ACC112 (cell line): Measurements from ENCODE around the gene PSPH.

Source experiments
- H2AFZ ChIP-seq: fragments of 200-600 bp; sonication (generic); one replicate; pipeline ENCODE4 v1.6.0; 2017; ENCODE audit warnings: antibody characterized with exemption, low read length; ENCODE audit not compliant: unreplicated experiment
- H3K27ac ChIP-seq: fragments of 200-600 bp; sonication (generic); 2 replicates; pipeline ENCODE4 v1.5.1; 2014; ENCODE audit warnings: low read depth, mild to moderate bottlenecking, antibody characterized with exemption, low read length, moderate library complexity
- H3K27me3 ChIP-seq: fragments of 200-600 bp; sonication (generic); 2 replicates; pipeline ENCODE4 v1.6.1; 2014; ENCODE audit warnings: mild to moderate bottlenecking, antibody characterized with exemption, low read length, moderate library complexity, mixed read lengths; ENCODE audit not compliant: insufficient read depth
- H3K36me3 ChIP-seq: fragments of 200-600 bp; sonication (generic); 2 replicates; pipeline ENCODE4 v1.6.1; 2016; ENCODE audit warnings: mild to moderate bottlenecking, antibody characterized with exemption, low read length, moderate library complexity, mixed read lengths; ENCODE audit not compliant: insufficient read depth
- H3K4me1 ChIP-seq: fragments of 200-600 bp; sonication (generic); one replicate; pipeline ENCODE4 v1.6.1; 2016; ENCODE audit warnings: low read length, mixed read lengths; ENCODE audit not compliant: insufficient read depth, unreplicated experiment, control insufficient read depth
- H3K4me3 ChIP-seq: fragments of 200-600 bp; sonication (generic); 2 replicates; pipeline ENCODE4 v1.5.1; 2014; ENCODE audit warnings: mild to moderate bottlenecking, low read depth, low read length
- H3K79me2 ChIP-seq: fragments of 200-600 bp; sonication (generic); one replicate; pipeline ENCODE4 v1.6.0; 2016; ENCODE audit warnings: low read length; ENCODE audit not compliant: control insufficient read depth, unreplicated experiment, insufficient read depth

Gene PSPH

GRCh38 chr7:56003749-56004148 is 47.5 kb downstream of the PSPH start:
- no peaks in the 10 kb centered on the region for H3K36me3 ChIP-seq
- H3K27me3 ChIP-seq, result no peaks in the 10 kb centered on the region
- no peak overlapping the region for H3K4me3 ChIP-seq
- no peak overlapping the region for H2AFZ ChIP-seq
- H3K79me2 ChIP-seq, result no peaks in the 10 kb centered on the region
- no peak overlapping the region for H3K27ac ChIP-seq
- peaks cover 6% of the 10 kb centered on the region for H3K4me1 ChIP-seq

- Histone ChIP-seq H3K27me3 (no peaks in the 10 kb centered on the region), H3K4me1 (peaks cover 6% of the 10 kb centered on the region), H3K79me2 (no peaks in the 10 kb centered on the region), H2AFZ (no peak overlapping the region), H3K4me3 (no peak overlapping the region), H3K36me3 (peaks cover 3% of the 10 kb centered on the region; the same call in 1 of the 2 replicates), H3K27ac (no peak overlapping the region)
These were observed 54.3 kb downstream of the PSPH start for GRCh38 chr7:55996856-55997500.

- no peaks in the 10 kb centered on the region for H3K4me1 ChIP-seq
- H3K36me3 ChIP-seq, result peaks cover 3% of the 10 kb centered on the region; the same call in 1 of the 2 replicates
- no peaks in the 10 kb centered on the region for H3K27me3 ChIP-seq
- H3K27ac ChIP-seq, result no peak overlapping the region
- no peak overlapping the region for H2AFZ ChIP-seq
- H3K4me3 ChIP-seq, result no peak overlapping the region
- H3K79me2 ChIP-seq, result no peaks in the 10 kb centered on the region
These were observed 58.9 kb downstream of the PSPH start for GRCh38 chr7:55992346-55992745.

- Histone ChIP-seq H3K79me2 (no peaks in the 10 kb centered on the region), H2AFZ (no peak overlapping the region), H3K36me3 (peaks cover 13% of the 10 kb centered on the region), H3K4me3 (no peak overlapping the region), H3K27me3 (no peaks in the 10 kb centered on the region), H3K4me1 (no peaks in the 10 kb centered on the region), H3K27ac (no peak overlapping the region)
These were observed 67.7 kb downstream of the PSPH start for GRCh38 chr7:55983537-55983936.

- H3K27me3 ChIP-seq, result no peaks in the 10 kb centered on the region
- no peaks in the 10 kb centered on the region for H3K79me2 ChIP-seq
- H3K36me3 ChIP-seq, result peaks cover 13% of the 10 kb centered on the region
- no peak overlapping the region for H3K4me3 ChIP-seq
- no peak overlapping the region for H3K27ac ChIP-seq
- H2AFZ ChIP-seq, result no peak overlapping the region
- no peaks in the 10 kb centered on the region for H3K4me1 ChIP-seq
These were observed 71.0 kb downstream of the PSPH start for GRCh38 chr7:55980266-55980665.

GRCh38 chr7:55977831-55978230 is 73.4 kb downstream of the PSPH start:
- peaks cover 2% of the 10 kb centered on the region for H3K79me2 ChIP-seq
- no peak overlapping the region for H2AFZ ChIP-seq
- no peak overlapping the region for H3K27ac ChIP-seq
- no peaks in the 10 kb centered on the region for H3K27me3 ChIP-seq
- H3K4me1 ChIP-seq, result no peaks in the 10 kb centered on the region
- H3K4me3 ChIP-seq, result no peak overlapping the region
- H3K36me3 ChIP-seq, result peaks cover 6% of the 10 kb centered on the region; the same call in 1 of the 2 replicates

- Histone ChIP-seq H3K4me3 (no peak overlapping the region), H2AFZ (no peak overlapping the region), H3K79me2 (peaks cover 8% of the 10 kb centered on the region), H3K36me3 (0 out of 2 replicates have a peak, but pooled peaks cover under 1% of the 10 kb centered on the region), H3K27ac (no peak overlapping the region), H3K4me1 (no peaks in the 10 kb centered on the region), H3K27me3 (no peaks in the 10 kb centered on the region)
These were observed 75.1 kb downstream of the PSPH start for GRCh38 chr7:55975988-55976633.

GRCh38 chr7:55973747-55974250 is 77.4 kb downstream of the PSPH start:
- Histone ChIP-seq H3K27ac (no peak overlapping the region), H3K4me3 (no peak overlapping the region), H3K36me3 (no peaks in the 10 kb centered on the region), H3K27me3 (no peaks in the 10 kb centered on the region), H2AFZ (no peak overlapping the region), H3K4me1 (no peaks in the 10 kb centered on the region), H3K79me2 (peaks cover 10% of the 10 kb centered on the region)

GRCh38 chr7:55970978-55971377 is 80.3 kb downstream of the PSPH start:
- Histone ChIP-seq H3K79me2 (peaks cover 17% of the 10 kb centered on the region), H3K27ac (no peak overlapping the region), H3K36me3 (no peaks in the 10 kb centered on the region), H3K4me1 (peaks cover under 1% of the 10 kb centered on the region), H3K4me3 (no peak overlapping the region), H2AFZ (no peak overlapping the region), H3K27me3 (no peaks in the 10 kb centered on the region)

- H3K4me1 ChIP-seq, result peaks cover 4% of the 10 kb centered on the region
- no peak overlapping the region for H3K4me3 ChIP-seq
- H3K27ac ChIP-seq, result no peak overlapping the region
- peaks cover 21% of the 10 kb centered on the region for H3K79me2 ChIP-seq
- H3K27me3 ChIP-seq, result no peaks in the 10 kb centered on the region
- no peak overlapping the region for H2AFZ ChIP-seq
- no peaks in the 10 kb centered on the region for H3K36me3 ChIP-seq
These were observed 80.7 kb downstream of the PSPH start for GRCh38 chr7:55970561-55970960.

- Histone ChIP-seq H3K27me3 (no peaks in the 10 kb centered on the region), H2AFZ (no peak overlapping the region), H3K4me1 (peaks cover 4% of the 10 kb centered on the region), H3K4me3 (no peak overlapping the region), H3K27ac (no peak overlapping the region), H3K79me2 (peaks cover 21% of the 10 kb centered on the region), H3K36me3 (no peaks in the 10 kb centered on the region)
These were observed 81.9 kb downstream of the PSPH start for GRCh38 chr7:55969391-55969790.
